GM18526 (cell line): ENCODE results near the gene FUT8.

Source experiments
- POLR2A ChIP-seq: IDR thresholded peaks from 3 replicates; pipeline ENCODE4 v1.6.1; 2011; ENCODE audit not compliant: insufficient read length; ENCODE audit errors: extremely low read depth

The FUT8 gene

DNA sequence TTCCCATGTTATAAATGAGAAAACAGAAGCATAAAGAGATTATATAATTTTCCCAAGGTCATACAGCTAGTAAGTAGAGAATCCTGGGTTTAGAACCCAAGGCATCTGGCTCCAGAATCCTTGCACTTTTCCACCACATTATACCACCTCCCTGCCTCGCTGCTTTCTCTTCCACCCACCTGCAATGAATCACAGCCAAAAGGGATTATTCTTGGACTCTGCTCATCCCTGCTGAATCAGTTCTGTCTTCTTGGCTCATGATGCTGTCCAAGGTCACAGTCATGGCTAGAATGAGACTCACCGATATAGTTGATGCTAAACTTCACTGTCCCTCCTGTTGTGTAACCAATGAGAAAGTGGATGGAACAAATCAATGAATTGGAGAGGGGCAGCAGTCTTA lies 356.6 kb downstream of the FUT8 start:
- no peak for TF ChIP-seq POLR2A

DNA sequence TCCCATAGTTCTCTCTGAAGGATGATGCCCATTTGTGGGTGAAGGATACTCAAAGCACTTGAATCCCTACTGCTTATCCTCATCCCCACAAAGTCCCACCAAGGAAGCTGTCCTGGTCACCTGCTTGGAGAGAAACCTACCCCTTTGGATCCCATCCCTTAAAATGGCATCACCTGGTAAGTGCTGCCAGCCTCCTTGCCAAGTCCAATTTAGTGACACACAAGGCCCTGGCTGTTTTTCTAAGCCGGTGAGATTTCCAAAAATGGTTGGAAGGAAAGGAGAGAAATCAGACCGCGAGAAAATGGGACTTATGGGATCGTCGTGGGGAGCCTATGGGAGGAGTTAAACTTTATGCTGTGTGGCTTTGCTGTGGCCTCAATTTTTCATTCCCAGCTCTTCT lies 358.2 kb downstream of the FUT8 start:
- TF ChIP-seq POLR2A = no peak

DNA sequence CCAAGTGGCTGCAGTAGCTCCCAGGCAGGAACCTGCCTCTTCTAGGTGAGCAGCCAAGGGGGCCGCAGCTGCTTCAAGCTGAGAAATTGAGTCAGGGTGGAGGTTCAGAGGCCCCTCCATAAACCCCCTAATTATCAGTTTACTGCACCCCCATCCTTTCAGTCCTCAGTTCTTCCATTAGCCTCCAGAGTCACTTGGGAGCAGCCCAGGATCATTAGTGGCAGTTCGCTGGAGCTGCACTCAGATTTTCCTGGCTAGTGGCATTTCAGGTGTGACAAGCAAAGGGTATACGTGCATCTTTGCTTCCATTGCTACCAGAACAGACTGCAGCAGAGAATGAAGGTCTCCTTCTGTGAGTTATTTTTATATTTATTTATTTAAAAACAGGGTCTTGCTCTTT lies 358.7 kb downstream of the FUT8 start:
- no peak for TF ChIP-seq POLR2A

DNA sequence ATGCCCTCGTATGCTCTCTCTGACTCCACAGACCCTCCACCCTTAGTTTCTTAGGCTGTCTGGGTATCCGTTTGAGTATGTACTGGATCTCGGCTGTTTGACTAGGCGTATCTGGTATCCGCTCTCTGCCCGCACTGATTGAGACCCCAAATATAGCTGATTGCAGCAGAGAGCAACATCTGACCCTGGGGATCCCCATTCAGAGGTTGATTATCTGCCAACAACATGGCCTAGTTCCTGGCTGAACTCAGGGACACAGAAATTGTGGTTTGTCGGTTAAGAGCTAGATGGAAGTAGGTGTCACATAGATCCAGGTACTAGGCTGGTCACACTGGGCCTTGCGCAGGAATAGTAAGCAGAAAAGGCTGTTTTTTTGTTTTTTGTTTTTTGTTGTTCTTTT lies 359.9 kb downstream of the FUT8 start:
- no peak for TF ChIP-seq POLR2A

DNA sequence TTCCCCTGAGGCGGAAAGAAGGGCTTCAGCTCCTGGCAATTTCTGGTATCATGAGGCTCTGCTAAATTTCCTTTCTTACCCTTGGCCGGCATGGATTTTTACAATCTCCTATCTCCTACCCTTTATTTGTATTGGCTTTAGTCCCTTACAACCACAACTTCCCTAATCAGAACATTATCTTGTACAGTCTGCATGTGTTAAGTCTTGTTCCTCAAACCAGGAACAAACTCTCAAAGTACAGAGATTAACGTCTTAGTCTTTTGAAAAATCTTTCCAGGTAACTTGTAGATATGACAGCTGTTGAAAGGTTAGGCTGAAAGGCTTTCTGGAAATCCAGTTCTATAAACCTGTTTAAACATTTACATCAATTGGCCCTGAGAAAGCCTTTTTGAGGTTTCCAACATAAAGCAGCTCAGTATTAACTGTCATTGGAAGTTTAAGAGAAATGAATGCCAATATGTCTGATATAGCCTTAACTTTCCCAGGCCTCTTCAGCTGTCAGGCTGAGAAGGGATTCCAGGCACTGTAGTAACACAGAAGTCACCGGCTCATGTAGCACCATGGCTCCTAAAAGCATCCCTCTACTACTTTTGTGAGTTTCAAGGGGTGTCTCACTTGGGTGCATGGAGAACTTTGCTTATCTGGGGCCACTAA lies 360.5 kb downstream of the FUT8 start:
- TF ChIP-seq POLR2A = no peak

DNA sequence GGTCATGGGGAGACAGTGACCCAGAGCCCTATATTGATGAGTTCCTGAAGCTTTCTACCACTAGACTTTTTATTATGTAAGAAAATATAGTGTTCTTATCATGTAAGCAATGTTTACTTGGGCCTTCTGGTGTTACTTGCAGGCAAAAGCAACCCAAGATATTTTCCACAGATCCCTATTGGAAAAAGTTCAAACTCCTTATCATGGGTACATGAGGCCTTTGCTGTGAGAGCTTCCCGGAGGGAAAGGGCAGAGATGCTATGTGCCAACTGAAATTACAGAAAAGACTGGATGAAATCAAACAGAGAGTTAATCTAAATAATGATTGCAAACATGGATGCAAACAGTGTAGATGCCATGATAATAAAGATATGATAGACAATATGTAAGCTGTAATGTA lies 361.5 kb downstream of the FUT8 start:
- TF ChIP-seq POLR2A = no peak

DNA sequence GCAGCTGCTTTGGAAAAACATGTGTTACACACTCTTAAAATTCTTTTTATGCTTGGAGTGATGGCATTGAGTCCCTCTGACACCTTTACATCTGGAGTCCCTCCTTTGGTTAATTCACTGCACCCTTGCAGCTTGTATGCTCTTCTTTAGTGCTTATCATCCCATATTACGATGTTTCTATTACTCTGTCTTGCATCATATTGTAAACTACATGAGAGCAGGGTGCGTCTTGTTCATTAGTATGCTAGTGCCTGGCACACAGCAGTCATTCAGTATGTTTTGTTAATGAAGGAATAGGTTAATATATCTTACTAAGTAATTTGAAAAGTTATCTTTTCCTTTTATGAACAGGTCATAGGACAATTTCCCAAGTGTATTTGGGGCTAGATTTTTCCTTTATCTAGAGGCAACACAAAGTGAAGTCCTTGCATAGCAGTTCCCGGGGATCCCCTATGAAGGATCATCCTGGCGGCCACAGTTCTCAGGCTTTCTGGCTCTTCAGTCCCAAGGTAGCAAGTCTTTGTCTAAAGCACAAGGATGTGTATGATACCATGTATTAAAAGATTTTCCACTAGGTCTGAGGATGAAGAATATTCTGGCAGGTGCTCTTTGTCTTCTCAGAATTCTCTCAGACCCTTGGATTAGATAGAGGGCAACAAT lies 363.8 kb downstream of the FUT8 start:
- no peak for TF ChIP-seq POLR2A

DNA sequence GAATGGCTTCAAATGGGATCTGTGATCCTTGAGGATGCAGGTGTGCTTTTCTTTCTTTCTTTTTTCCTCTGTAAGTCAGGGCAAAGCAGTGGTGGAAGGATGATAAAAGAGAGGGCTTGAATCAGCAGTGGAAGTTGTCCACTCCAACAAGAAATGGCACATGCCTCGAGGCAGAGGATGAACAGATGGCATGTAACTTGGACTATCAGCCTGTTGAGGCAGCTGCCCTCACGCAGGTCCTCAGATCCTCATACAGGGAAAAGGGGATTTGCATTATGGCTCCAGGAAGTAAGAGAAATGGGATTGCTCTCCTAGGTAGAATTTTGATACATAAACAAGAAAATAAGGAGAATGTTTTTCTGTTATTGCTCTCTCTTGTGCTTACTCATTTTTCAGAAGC lies 368.0 kb downstream of the FUT8 start:
- TF ChIP-seq POLR2A = no peak

DNA sequence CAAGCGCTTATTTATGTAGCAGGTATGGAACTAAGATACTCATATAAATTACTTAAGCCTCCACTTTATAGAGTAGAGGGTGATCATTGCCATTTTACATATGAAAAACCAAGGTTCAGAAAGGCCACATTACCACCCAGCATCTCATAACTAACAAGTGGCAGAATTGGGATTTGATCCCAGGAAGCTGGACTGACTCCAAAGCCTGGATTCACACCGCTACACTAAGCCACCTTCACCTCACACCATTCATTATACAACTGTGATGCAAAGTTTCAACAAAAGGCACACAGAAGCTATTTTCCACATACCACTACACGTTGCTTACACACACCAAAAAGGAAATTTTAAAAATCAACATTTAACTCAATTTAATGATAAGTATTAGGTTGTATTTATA lies 370.6 kb downstream of the FUT8 start:
- no peak for TF ChIP-seq POLR2A

DNA sequence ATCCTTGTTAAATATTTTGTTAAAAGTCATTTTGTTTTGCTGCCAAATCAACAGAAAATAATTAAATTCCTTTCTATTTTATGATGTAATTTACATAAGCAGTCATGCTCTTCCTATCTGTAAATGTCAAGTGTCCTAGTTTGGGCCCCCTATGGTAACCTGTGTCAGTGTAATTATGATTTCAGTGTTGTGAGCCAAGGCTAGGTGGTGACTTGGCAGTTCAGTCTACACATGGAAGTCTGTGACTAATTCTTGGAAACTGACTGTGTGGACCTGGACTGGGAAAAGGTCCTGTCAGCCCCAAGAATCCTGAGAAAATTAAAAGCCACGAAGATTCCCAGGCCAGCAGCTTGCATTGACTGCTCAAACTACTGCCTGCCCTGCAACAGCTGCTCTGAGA lies 371.0 kb downstream of the FUT8 start:
- no peak for TF ChIP-seq POLR2A

DNA sequence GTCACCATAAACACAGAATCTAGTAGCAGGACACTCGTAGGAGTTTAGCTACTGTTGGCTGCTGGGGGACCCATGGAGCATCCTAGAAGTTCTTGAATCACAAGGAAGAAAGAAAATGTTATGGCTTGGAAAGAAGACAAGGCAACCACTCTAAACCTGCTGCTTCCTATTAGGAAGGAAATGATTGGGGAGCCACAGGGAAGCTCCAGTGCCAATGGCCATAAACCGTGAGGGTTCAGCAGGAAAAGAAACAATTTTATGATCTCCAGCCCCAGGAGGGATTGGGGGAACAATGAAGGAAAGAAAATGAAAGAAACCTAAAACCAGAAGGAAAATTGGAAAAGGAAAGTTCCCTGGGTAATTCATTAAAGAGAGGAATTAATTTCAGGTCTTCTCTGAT lies 372.0 kb downstream of the FUT8 start:
- TF ChIP-seq POLR2A = no peak

DNA sequence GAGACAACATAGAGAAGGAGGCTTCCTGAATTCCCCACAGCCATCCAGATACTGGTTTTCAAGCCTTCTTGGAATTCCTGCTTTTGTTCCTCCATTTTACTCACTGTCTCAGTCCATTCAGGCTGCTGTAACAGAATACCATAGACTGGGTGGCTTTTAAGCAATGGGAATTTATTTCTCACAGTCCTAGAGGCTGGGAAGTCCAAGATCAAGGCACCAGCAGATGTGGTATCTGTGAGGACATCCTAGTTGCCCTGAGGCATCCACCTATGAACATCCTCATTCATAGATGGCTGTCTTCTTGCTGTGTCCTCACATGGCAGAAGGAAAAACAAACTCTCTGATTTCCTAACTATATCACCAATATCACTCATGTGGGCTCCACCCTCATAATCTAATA lies 374.9 kb downstream of the FUT8 start:
- TF ChIP-seq POLR2A = no peak

DNA sequence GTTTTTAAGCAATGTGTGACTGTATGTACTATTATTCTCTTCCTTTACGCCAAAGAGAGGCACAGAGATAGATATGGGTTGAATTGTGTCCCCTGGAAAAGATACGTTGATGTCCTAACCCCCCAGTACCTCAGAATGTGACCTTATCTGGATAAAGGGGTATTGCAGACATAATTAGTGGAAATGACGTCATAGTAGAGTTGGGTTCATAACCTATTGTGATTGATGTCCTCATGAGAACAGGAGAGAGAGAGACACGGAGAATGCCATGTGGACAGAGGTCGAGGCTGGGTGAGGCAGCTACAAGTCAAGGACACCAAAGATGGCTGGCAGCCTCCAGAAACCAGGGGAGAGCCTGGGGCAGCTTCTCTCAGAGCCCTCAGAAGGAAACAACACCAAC lies 376.3 kb downstream of the FUT8 start:
- TF ChIP-seq POLR2A = no peak

DNA sequence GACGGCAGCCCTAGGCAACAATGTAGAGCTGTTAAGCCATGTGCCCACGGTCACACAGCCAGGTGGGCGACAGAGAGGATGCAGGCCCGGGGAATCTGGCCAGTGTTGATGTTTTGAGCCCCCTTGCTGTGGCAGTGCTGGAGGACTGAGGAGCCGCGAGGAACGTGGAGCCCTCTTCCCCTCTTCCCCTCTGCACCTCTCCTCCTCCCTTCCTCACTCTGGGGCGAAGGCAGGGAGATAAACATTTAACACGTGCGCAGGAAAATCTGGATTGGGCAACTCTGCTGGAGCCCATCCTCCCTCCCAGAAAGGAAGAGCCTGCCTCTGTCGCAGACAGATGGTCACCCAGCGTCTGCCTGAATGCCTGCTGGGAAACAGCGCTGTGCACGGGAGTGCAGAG lies 376.8 kb downstream of the FUT8 start:
- no peak for TF ChIP-seq POLR2A

DNA sequence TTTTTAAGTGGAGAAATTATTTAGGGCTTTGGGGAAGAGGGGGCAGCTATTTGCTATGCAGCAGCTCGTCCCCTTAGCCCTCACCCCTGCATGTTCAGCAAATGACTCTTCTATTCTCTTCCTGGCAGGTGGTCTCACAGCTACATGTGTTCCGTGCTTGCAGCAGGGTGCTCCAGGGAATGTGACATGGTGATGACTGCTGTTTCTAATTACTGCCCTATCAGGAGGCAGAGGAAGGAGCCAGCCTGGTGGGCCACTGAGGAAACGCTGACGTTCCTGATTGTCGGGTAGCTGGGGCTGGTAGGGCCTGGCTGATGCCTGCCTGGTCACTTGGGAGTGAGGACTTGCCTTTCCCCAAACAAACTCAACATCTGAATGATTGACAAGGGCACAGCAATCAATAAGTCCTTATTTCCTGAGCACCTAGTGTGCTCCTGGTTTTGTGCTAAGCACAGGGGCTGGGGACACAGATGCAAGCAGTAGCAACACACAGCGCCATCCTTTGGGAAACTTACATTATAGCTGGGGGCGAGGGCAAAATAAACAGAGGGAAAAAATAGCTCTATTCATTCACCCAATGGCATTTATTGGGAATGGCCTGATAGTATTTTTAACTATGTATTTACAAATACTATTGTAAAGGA lies 377.8 kb downstream of the FUT8 start:
- no peak for TF ChIP-seq POLR2A

DNA sequence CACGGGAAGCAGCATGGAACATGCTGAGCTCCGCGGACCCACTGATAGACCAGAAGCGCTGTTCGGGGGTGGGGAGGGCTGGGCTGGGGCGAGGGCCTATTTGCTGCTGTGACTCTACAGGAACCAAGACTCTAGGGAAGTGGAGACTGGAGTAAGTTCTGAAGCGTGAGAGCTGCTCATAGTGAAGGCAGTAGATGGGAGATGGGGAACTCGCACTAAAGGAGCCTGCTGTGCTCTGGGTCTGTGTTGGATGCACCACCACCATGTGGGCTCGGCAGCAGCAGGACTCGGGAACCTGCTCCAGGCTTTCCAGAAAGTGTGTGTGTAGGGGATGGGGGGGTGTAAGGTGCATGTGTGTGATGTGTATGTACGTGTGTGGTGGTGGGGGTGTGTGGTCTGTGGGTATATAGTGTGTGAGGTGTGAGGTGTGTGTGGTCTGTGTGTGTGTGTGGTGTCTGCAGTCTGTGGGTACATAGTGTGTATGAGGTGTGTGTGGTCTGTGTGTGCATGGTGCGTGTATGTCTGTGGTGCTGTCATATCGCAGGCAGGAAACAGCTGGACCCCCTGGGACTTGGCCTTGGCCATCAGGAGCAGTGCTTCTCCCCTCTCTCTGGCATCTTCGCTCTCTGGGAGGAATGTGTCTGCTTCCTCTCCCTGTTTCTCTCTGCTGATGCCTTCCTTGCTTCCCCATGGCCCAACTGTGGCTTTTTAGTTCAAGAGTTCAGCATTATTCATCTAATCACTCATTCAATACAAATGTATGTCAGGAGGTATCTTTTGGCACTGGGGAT lies 378.9 kb downstream of the FUT8 start:
- TF ChIP-seq POLR2A = no peak
